T-helper 1 cell treated with Interleukin-12 subunit alpha and Interleukin-12 subunit beta and Interleukin-4 antibody, amounts not matched to agents 30 ng/mL and 1 ng/mL, for 36 hours (primary cell): Measurements from ENCODE around the gene TEX101. TPM values are rescaled to one million over a fixed set of nuclear protein-coding genes. Genes with fewer than 3 reads are reported as not detected.
"Not testable (repeated sequence)": the region's sequence is repeated elsewhere in the genome, so short reads cannot be mapped to it uniquely, and the experiment has no call there.

ENCODE experiments used
- intact Hi-C: fragments of 100-400 bp; cut with micrococcal nuclease; formaldehyde crosslinking; loops from one replicate; pipeline ENCODE4 v1.15.1; 2024
- total RNA-seq: library from RNA; stranded (reverse); gene quantifications from 2 replicates; pipeline ENCODE4 v1.2.3, GENCODE V29; 2022

The TEX101 gene
- total RNA-seq, 1 donor from 2014 or later = not detected

- intact Hi-C loops = no loop called here
Measured at GRCh38 chr19:43416951-43417623, 2.4 kb downstream of the TEX101 start.

- intact Hi-C loops = loop anchor here (5.0 kb wide), 1 partner anchor 501 kb away; no protein-coding TSS in a partner anchor
Measured at GRCh38 chr19:43420954-43421353, 6.3 kb downstream of the TEX101 start.

- intact Hi-C loops = loop anchor here (5.0 kb wide), 1 partner anchor 500 kb away; no protein-coding TSS in a partner anchor
Measured at GRCh38 chr19:43422000-43422688, 7.5 kb downstream of the TEX101 start.

- intact Hi-C loops = loop anchor here (5.0 kb wide), 1 partner anchor 500 kb away; no protein-coding TSS in a partner anchor
Measured at GRCh38 chr19:43422689-43423066, 8.0 kb downstream of the TEX101 start.

GRCh38 chr19:43423779-43424178 lies 9.1 kb downstream of the TEX101 start:
- intact Hi-C loops = loop anchor here (5.0 kb wide), 1 partner anchor 499 kb away; no protein-coding TSS in a partner anchor

GRCh38 chr19:43425567-43426392 lies 11.1 kb downstream of the TEX101 start:
- intact Hi-C loops = no loop called here

GRCh38 chr19:43429395-43429794 lies 14.7 kb downstream of the TEX101 start:
- intact Hi-C loops = no loop called here

GRCh38 chr19:43430142-43430710 lies 15.5 kb downstream of the TEX101 start:
- intact Hi-C loops = loop anchor here (10.0 kb wide), 1 partner anchor 355 kb away; the partner anchor contains the start of gene KCNN4

- intact Hi-C loops = loop anchor here (10.0 kb wide), 1 partner anchor 354 kb away; the partner anchor contains the start of gene KCNN4
Measured at GRCh38 chr19:43430976-43431375, 16.3 kb downstream of the TEX101 start.

- intact Hi-C loops = loop anchor here (1.0 to 10.0 kb wide), 6 partner anchors 14 to 351 kb away; partner anchors contain the start of genes KCNN4, PHLDB3, PINLYP and XRCC1
Measured at GRCh38 chr19:43433358-43433673, 18.6 kb downstream of the TEX101 start.

- intact Hi-C loops = loop anchor here (1.0 to 10.0 kb wide), 6 partner anchors 14 to 351 kb away; partner anchors contain the start of genes KCNN4, PHLDB3, PINLYP and XRCC1
Measured at GRCh38 chr19:43433689-43434088, 19.0 kb downstream of the TEX101 start.

GRCh38 chr19:43435775-43436174 lies 21.1 kb downstream of the TEX101 start:
- intact Hi-C loops = loop anchor here (10.0 kb wide), 1 partner anchor 349 kb away; the partner anchor contains the start of gene KCNN4

GRCh38 chr19:43437284-43437683 lies 22.6 kb downstream of the TEX101 start:
- intact Hi-C loops = loop anchor here (10.0 kb wide), 1 partner anchor 348 kb away; the partner anchor contains the start of gene KCNN4

GRCh38 chr19:43437712-43438111 lies 23.0 kb downstream of the TEX101 start:
- intact Hi-C loops = loop anchor here (2.0 to 10.0 kb wide), 4 partner anchors 67 to 347 kb away; partner anchors contain the start of genes IRGQ, KCNN4, PHLDB3 and PINLYP

- intact Hi-C loops = loop anchor here (1.0 to 10.0 kb wide), 6 partner anchors 9 to 346 kb away; partner anchors contain the start of genes IRGQ, KCNN4, PHLDB3 and PINLYP
Measured at GRCh38 chr19:43438291-43439031, 23.8 kb downstream of the TEX101 start.

- intact Hi-C loops = loop anchor here (1.0 to 10.0 kb wide), 6 partner anchors 8 to 346 kb away; partner anchors contain the start of genes IRGQ, KCNN4, PHLDB3 and PINLYP
Measured at GRCh38 chr19:43439032-43439708, 24.5 kb downstream of the TEX101 start.

GRCh38 chr19:43439709-43440063 lies 25.0 kb downstream of the TEX101 start:
- intact Hi-C loops = loop anchor here (1.0 to 10.0 kb wide), 6 partner anchors 8 to 345 kb away; partner anchors contain the start of genes IRGQ, KCNN4, PHLDB3 and PINLYP

- intact Hi-C loops = no loop called here
Measured at GRCh38 chr19:43441716-43442115, 27.0 kb downstream of the TEX101 start.

- intact Hi-C loops = not testable (repeated sequence)
Measured at GRCh38 chr19:43444091-43444490, 29.4 kb downstream of the TEX101 start.
